A673 (cell line): ENCODE results near the gene PROM1. TPM values are rescaled to one million over a fixed set of nuclear protein-coding genes. Genes with fewer than 3 reads are reported as not detected.
A peak's percentile ranks its signal among the peaks of the same experiment; 100 is the strongest.

Experiments
- BruUV-seq: library from RNA; stranded (reverse); fragments of 400-500 nt; replicated peaks from 2 replicates; lab custom pipeline; 2021; lab: Mats Ljungman, UMichigan
- CTCF ChIA-PET: fragments of 300-600 bp; sonication (Branson Sonifier 250); formaldehyde crosslinking; loops from one replicate; lab custom pipeline; 2022; ENCODE audit warnings: antibody characterized with exemption; lab: Charles Lee
- POLR2A ChIA-PET: fragments of 300-600 bp; sonication (Branson Sonifier 250); formaldehyde crosslinking; loops from one replicate; lab custom pipeline; 2022; ENCODE audit warnings: antibody characterized with exemption; ENCODE audit not compliant: low non-redundant PET; lab: Charles Lee
- DNase-seq: peaks from one replicate; pipeline ENCODE4 v3.0.0-alpha.2; 2015; ENCODE audit warnings: low spot score
- H3K27ac ChIP-seq: fragments of 200-600 bp; sonication (generic); 2 replicates; pipeline ENCODE4 v1.5.1; 2016; ENCODE audit warnings: mixed run types, low read depth, mild to moderate bottlenecking, mixed read lengths, antibody characterized with exemption, low read length; ENCODE audit not compliant: poor library complexity, severe bottlenecking
- H3K27me3 ChIP-seq: fragments of 200-600 bp; sonication (generic); replicated peaks from 2 replicates; pipeline ENCODE4 v1.6.1; 2017; ENCODE audit warnings: mixed run types, low read depth, mild to moderate bottlenecking, mixed read lengths, antibody characterized with exemption, low read length; ENCODE audit not compliant: insufficient read depth, poor library complexity
- H3K36me3 ChIP-seq: fragments of 200-600 bp; sonication (generic); 2 replicates; pipeline ENCODE4 v1.6.1; 2016; ENCODE audit warnings: mixed run types, mild to moderate bottlenecking, mixed read lengths, antibody characterized with exemption, low read length; ENCODE audit not compliant: insufficient read depth, poor library complexity, severe bottlenecking
- H3K4me1 ChIP-seq: fragments of 200-600 bp; sonication (generic); 2 replicates; pipeline ENCODE4 v1.6.1; 2017; ENCODE audit warnings: mixed run types, mild to moderate bottlenecking, mixed read lengths, antibody characterized with exemption, low read length; ENCODE audit not compliant: insufficient read depth, poor library complexity, severe bottlenecking
- H3K4me3 ChIP-seq: fragments of 200-600 bp; sonication (generic); 2 replicates; pipeline ENCODE4 v1.5.1; 2016; ENCODE audit warnings: low read depth, mixed run types, mild to moderate bottlenecking, mixed read lengths, low read length; ENCODE audit not compliant: poor library complexity, severe bottlenecking
- H3K9me3 ChIP-seq: fragments of 200-600 bp; sonication (generic); 2 replicates; pipeline ENCODE4 v1.6.1; 2016; ENCODE audit warnings: mixed run types, low read depth, mild to moderate bottlenecking, mixed read lengths, antibody characterized with exemption, low read length; ENCODE audit not compliant: poor library complexity, severe bottlenecking
- EZH2 ChIP-seq: fragments of 200-600 bp; sonication (generic); IDR thresholded peaks from 2 replicates; pipeline ENCODE4 v1.6.1; 2017; ENCODE audit warnings: borderline replicate concordance, low read depth, mild to moderate bottlenecking, mixed read lengths, antibody characterized with exemption, low read length; ENCODE audit not compliant: poor library complexity, severe bottlenecking
- intact Hi-C: fragments of 100-400 bp; cut with micrococcal nuclease; formaldehyde crosslinking; loops from one replicate; pipeline ENCODE4 v1.10.0; 2022; ENCODE audit not compliant: unreplicated experiment
- total RNA-seq: library from RNA; stranded (reverse); gene quantifications from 2 replicates; pipeline ENCODE4 v1.2.3, GENCODE V29; 2021
- TF ChIP-seq, protein P1 (sequence below): fragments of 300-800, 200-600 bp; sonication (generic); conservative IDR thresholded peaks from 2 replicates; pipeline ENCODE4 v1.5.1; 2017; ENCODE audit warnings: low read depth, mild to moderate bottlenecking, antibody characterized with exemption, low read length, moderate library complexity, mixed read lengths

Gene PROM1
- total RNA-seq, 1 experiment from 2014 or later: 13.9 TPM

DNA sequence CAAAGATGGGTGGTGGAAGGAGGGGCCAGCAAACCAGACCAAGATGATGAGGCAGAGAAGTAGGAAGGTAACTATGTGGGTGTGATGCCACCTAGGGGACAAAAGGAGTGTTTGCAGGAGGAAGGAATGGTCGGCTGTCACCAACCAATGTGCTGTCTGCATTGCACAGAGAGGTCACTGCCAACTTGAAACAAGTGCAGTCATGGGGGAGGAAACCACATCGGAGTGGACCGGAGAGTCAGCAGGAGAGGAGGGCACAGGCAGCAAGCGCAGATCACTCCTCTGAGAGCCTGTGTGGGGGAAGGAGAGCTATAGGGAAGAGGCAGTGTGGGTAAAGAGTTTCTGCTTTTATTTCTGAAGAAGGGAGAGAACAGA lies 82.4 kb downstream of the PROM1 start:
- ChIA-PET POLR2A (no interaction called here), CTCF (interaction anchor here (0.6 to 2.1 kb wide), 5 partner anchors 45 to 263 kb away, joined by 3 to 14 read pairs (median 4); no protein-coding TSS in a partner anchor)
- no TSS peak for BruUV-seq
- no peak overlapping the region for H3K27ac ChIP-seq
- intact Hi-C loops: loop anchor here (1.0 to 5.0 kb wide), 3 partner anchors 39 to 524 kb away; partner anchors contain the start of gene FGFBP2
- H3K36me3 ChIP-seq: no peaks in the 10 kb centered on the region
- H3K9me3 ChIP-seq: no peaks in the 10 kb centered on the region
- no peaks in the 10 kb centered on the region for H3K27me3 ChIP-seq
- H3K4me3 ChIP-seq: no peak overlapping the region
- TF ChIP-seq, protein P1, sequence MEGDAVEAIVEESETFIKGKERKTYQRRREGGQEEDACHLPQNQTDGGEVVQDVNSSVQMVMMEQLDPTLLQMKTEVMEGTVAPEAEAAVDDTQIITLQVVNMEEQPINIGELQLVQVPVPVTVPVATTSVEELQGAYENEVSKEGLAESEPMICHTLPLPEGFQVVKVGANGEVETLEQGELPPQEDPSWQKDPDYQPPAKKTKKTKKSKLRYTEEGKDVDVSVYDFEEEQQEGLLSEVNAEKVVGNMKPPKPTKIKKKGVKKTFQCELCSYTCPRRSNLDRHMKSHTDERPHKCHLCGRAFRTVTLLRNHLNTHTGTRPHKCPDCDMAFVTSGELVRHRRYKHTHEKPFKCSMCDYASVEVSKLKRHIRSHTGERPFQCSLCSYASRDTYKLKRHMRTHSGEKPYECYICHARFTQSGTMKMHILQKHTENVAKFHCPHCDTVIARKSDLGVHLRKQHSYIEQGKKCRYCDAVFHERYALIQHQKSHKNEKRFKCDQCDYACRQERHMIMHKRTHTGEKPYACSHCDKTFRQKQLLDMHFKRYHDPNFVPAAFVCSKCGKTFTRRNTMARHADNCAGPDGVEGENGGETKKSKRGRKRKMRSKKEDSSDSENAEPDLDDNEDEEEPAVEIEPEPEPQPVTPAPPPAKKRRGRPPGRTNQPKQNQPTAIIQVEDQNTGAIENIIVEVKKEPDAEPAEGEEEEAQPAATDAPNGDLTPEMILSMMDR: peak; percentile 90
- no peak for TF ChIP-seq EZH2
- H3K4me1 ChIP-seq: no peaks in the 10 kb centered on the region
- DNase-seq: peak; percentile 82

DNA sequence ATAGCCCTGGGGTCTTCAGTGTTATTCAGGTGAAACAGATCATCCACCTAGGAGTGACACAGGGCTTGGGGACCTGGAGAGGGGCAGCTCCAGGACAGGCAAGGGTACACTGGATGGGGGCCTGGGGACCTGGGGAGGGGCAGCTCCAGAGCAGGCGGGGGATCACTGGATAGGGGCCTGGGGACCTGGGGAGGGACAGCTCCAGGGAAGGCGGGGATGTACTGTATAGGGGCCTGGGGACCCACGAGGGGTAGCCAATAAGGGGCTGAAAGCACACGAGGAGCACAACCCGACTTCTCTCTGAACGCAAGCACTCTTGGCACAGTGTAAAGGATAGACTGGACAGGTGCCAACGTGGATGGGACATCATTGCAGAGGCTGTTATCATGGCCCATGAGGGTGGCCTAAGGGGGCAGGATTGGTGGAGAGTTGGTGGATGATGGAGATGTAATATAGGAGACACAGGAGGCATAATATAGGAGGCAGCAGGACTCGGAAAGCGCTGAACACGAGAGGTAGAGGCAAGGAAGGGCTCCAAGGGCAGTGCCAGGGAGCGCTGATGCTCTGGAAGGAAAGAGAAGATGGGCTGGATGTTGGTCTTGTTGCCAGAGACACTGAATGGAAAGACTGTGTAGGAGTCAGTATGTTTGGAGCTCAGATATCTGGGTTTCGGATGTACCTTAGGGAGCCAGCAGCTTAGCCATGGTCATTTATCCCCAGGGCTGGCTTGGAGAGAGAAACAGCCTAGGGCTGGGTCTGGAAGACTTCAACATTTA lies 82.9 kb downstream of the PROM1 start:
- Histone ChIP-seq H3K27me3 (no peaks in the 10 kb centered on the region), H3K36me3 (no peaks in the 10 kb centered on the region), H3K27ac (no peak overlapping the region), H3K9me3 (no peaks in the 10 kb centered on the region), H3K4me3 (no peak overlapping the region), H3K4me1 (no peaks in the 10 kb centered on the region)
- ChIA-PET POLR2A (no interaction called here), CTCF (interaction anchor here (0.6 to 2.1 kb wide), 5 partner anchors 45 to 264 kb away, joined by 3 to 14 read pairs (median 4); no protein-coding TSS in a partner anchor)
- TF ChIP-seq EZH2: no peak
- TF ChIP-seq, protein P1: no peak
- no peak for DNase-seq
- intact Hi-C loops: loop anchor here (1.0 to 5.0 kb wide), 3 partner anchors 39 to 524 kb away; partner anchors contain the start of gene FGFBP2
- no TSS peak for BruUV-seq

DNA sequence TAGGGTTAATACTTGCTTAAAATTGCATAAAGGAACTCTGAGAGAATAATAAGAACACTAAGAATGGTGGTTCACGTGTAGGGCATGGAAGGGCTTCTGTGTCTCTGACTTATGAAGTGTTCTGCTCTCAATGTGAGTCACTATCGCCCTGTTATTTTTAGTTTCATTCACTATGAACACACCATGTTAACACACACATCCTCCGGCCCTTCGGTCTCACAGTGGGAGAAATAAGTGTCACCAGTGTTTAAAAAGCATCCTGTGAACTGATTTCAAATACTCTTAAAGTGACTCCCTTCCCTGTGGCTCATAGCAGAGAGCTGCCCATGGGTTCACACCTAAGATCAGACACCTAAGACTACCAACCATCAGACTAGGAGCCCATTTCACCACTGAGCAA lies 87.0 kb downstream of the PROM1 start:
- Histone ChIP-seq H3K27me3 (no peaks in the 10 kb centered on the region), H3K4me3 (no peak overlapping the region), H3K36me3 (no peaks in the 10 kb centered on the region), H3K9me3 (no peaks in the 10 kb centered on the region), H3K27ac (no peak overlapping the region), H3K4me1 (no peaks in the 10 kb centered on the region)
- POLR2A ChIA-PET: interaction anchor here (0.6 kb wide), 1 partner anchor 209 kb away, joined by 3 read pairs; no protein-coding TSS in a partner anchor
- CTCF ChIA-PET: no interaction called here
- no peak for DNase-seq
- TF ChIP-seq, protein P1: no peak
- TF ChIP-seq EZH2: no peak
- no TSS peak for BruUV-seq
- intact Hi-C loops: loop anchor here (5.0 kb wide), 1 partner anchor 114 kb away; no protein-coding TSS in a partner anchor
